Measurements from ENCODE around the gene CASP8. TPM values are rescaled to one million over a fixed set of nuclear protein-coding genes. Genes with fewer than 3 reads are reported as not detected.

CASP8 gene
- total RNA-seq, 1 experiment from 2014 or later: 33.4 TPM

DNA sequence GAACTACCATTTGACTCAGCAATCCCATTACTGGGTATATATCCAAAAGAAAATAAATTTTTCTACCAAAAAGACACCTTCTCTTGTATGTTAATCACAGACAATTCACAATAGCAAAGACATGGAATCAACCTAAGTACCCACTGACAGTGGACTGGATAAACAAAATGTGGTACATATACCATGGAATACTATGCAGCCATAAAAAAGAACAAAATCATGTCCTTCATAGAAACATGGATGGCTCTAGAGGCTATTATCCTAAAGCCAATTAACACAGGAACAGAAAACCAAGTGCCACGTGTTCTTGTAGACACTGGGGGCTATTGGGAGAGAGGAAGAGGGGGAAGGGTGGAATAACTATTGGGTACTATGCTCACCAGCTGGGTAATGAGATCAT lies 69.1 kb downstream of the CASP8 start:
- CTCF ChIA-PET: no interaction called here
- no TSS peak for BruUV-seq (replicated peaks)
- Mint-ChIP-seq H3K4me3 (ENCODE audit: unreplicated experiment) (no peak overlapping the region), H3K27me3 (ENCODE audit: insufficient read depth, unreplicated experiment) (peaks cover 3% of the 10 kb centered on the region), H3K9me3 (ENCODE audit: unreplicated experiment) (peaks cover 19% of the 10 kb centered on the region), H3K4me1 (ENCODE audit: low read depth, unreplicated experiment) (no peaks in the 10 kb centered on the region), H3K36me3 (ENCODE audit: insufficient read depth, unreplicated experiment) (no peaks in the 10 kb centered on the region), H3K27ac (ENCODE audit: unreplicated experiment) (no peak overlapping the region)
- no peaks in the 10 kb centered on the region for H3K36me3 ChIP-seq (ENCODE audit: control insufficient read depth, insufficient read depth, low read length)
- no peak overlapping the region for H3K4me3 ChIP-seq (ENCODE audit: low read depth, low read length)
- POLR2A ChIA-PET: no interaction called here
- no peaks in the 10 kb centered on the region for H3K9me3 ChIP-seq
- TF ChIP-seq, protein P1, sequence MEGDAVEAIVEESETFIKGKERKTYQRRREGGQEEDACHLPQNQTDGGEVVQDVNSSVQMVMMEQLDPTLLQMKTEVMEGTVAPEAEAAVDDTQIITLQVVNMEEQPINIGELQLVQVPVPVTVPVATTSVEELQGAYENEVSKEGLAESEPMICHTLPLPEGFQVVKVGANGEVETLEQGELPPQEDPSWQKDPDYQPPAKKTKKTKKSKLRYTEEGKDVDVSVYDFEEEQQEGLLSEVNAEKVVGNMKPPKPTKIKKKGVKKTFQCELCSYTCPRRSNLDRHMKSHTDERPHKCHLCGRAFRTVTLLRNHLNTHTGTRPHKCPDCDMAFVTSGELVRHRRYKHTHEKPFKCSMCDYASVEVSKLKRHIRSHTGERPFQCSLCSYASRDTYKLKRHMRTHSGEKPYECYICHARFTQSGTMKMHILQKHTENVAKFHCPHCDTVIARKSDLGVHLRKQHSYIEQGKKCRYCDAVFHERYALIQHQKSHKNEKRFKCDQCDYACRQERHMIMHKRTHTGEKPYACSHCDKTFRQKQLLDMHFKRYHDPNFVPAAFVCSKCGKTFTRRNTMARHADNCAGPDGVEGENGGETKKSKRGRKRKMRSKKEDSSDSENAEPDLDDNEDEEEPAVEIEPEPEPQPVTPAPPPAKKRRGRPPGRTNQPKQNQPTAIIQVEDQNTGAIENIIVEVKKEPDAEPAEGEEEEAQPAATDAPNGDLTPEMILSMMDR (IDR thresholded peaks at IDR 0.05; ENCODE audit: insufficient read depth in 1 of 2, low read depth in 1 of 2, low read length in 1 of 2, severe bottlenecking in 1 of 2, unreplicated experiment in 1 of 2): no peak
- no peaks in the 10 kb centered on the region for H3K4me1 ChIP-seq
- H3K27me3 ChIP-seq (replicated peaks; ENCODE audit: control insufficient read depth, insufficient read depth, low read length): no peaks in the 10 kb centered on the region
- no peak for DNase-seq
- intact Hi-C loops (cut with micrococcal nuclease; ENCODE audit: unreplicated experiment): loop anchor here (10.0 kb wide), 1 partner anchor 615 kb away; no protein-coding TSS in a partner anchor

Other genes with a start within 250 kb of the CASP8 start
- 21.8 and 21.9 TPM in 2 replicates for gene HYCC2, start 188.9 kb upstream of the CASP8 start, total RNA-seq (2022)
- gene NDUFB3, start 188.5 kb upstream of the CASP8 start, total RNA-seq (2022): 117 and 118 TPM in 2 replicates
- 56.4 and 62.6 TPM in 2 replicates for gene CFLAR, start 144.4 kb upstream of the CASP8 start, total RNA-seq (2022)
- gene CASP10, start 77.4 kb upstream of the CASP8 start, total RNA-seq (2022): 5.8 and 5.9 TPM in 2 replicates
- gene FLACC1, start 96.8 kb downstream of the CASP8 start, total RNA-seq (2022): 0.86 and 0.91 TPM in 2 replicates
- gene TRAK2, start 190.9 kb downstream of the CASP8 start, total RNA-seq (2022): 21.9 and 23.2 TPM in 2 replicates
- 41.2 and 49.0 TPM in 2 replicates for gene STRADB, start 191.2 kb downstream of the CASP8 start, total RNA-seq (2022)

All from Caco-2 (cell line).